ENCODE results near the gene AGBL4. TPM values are rescaled to one million over a fixed set of nuclear protein-coding genes. Genes with fewer than 3 reads are reported as not detected.

AGBL4 gene
- polyA plus RNA-seq, 3 donors, result 0.05 TPM; not detected in 2

DNA sequence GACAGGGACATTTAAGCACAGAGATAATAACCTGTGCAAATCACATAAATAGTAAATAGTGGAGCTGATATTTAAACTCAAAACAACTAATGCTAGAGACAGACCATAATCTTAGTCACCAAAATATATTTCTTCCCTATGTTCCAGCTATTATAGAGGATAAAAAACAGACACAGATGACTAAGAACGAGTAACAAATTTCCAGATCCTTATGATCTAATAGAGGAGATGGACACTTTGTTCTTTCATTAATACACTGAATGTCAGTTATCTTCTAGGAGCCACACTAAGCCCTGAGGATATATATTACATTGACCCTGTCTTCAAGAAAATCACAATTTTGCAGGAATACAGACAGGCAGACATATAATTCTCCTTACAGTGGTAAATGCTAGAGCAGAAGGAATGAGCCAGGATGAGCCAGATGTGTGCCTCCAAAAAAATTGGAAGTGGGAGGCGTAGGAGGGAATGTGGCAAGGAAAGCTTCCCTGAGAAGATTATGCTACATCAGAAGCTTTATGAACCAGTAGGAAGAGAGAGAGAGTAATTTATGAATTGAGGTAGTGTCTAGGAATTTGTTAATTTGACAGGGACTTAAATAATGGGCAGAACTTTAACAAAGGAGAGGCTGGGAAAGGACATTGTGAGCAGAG lies 851.7 kb downstream of the AGBL4 start:
- Histone ChIP-seq H3K9ac (ENCODE audit: insufficient read depth, low read length, poor library complexity, severe bottlenecking) (no peak overlapping the region), H4K20me1 (ENCODE audit: insufficient read depth, low read length) (no peaks in the 10 kb centered on the region), H3K79me2 (ENCODE audit: insufficient read depth, low read length) (no peaks in the 10 kb centered on the region), H3K27me3 (ENCODE audit: control insufficient read depth in 2 of 2, insufficient read depth in 2 of 2, low read length in 2 of 2) (no peaks in the 10 kb centered on the region), H3K4me1 (ENCODE audit: control insufficient read depth in 1 of 2, insufficient read depth in 2 of 2, low read length in 2 of 2) (no peaks in the 10 kb centered on the region), H3K4me2 (replicated peaks; ENCODE audit: extremely low read depth, low read length, poor library complexity, severe bottlenecking) (no peak overlapping the region), H3K27ac (ENCODE audit: low read depth in 1 of 2, low read length in 2 of 2) (no peak overlapping the region), H2AFZ (ENCODE audit: insufficient read depth, low read depth, low read length, poor library complexity, severe bottlenecking) (no peak overlapping the region), H3K36me3 (replicated peaks in 1 of 2; ENCODE audit: control insufficient read depth in 1 of 2, insufficient read depth in 2 of 2, low read length in 2 of 2) (no peaks in the 10 kb centered on the region), H3K9me3 (replicated peaks in 1 of 2; ENCODE audit: control insufficient read depth in 1 of 2, insufficient read depth in 1 of 2, low read length in 2 of 2) (no peaks in the 10 kb centered on the region), H3K4me3 (replicated peaks in 1 of 3; ENCODE audit: low read depth in 2 of 3, low read length in 3 of 3) (no peak overlapping the region)
- intact Hi-C loops (cut with micrococcal nuclease), result no loop called here
- no peak for DNase-seq
- WGBS (ENCODE audit: insufficient coverage), result 100% methylated on average over 1 of the region's 2 CpGs
- peaks cover 0 to 5% (median 2%) of the 10 kb centered on the region in 7 donors for H3K9me3 Mint-ChIP-seq
- TF ChIP-seq, protein P1, sequence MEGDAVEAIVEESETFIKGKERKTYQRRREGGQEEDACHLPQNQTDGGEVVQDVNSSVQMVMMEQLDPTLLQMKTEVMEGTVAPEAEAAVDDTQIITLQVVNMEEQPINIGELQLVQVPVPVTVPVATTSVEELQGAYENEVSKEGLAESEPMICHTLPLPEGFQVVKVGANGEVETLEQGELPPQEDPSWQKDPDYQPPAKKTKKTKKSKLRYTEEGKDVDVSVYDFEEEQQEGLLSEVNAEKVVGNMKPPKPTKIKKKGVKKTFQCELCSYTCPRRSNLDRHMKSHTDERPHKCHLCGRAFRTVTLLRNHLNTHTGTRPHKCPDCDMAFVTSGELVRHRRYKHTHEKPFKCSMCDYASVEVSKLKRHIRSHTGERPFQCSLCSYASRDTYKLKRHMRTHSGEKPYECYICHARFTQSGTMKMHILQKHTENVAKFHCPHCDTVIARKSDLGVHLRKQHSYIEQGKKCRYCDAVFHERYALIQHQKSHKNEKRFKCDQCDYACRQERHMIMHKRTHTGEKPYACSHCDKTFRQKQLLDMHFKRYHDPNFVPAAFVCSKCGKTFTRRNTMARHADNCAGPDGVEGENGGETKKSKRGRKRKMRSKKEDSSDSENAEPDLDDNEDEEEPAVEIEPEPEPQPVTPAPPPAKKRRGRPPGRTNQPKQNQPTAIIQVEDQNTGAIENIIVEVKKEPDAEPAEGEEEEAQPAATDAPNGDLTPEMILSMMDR (IDR thresholded peaks at IDR 0.05), result no peak
- H3K27me3 Mint-ChIP-seq (ENCODE audit: low read depth in 3 of 3), result peaks cover 0 to 2% (median 0%) of the 10 kb centered on the region in 3 donors
- H3K4me1 Mint-ChIP-seq, result no peaks in the 10 kb centered on the region
- no peak overlapping the region for H3K27ac Mint-ChIP-seq
- H3K4me3 Mint-ChIP-seq, result no peak overlapping the region
- no peaks in the 10 kb centered on the region for H3K36me3 Mint-ChIP-seq

DNA sequence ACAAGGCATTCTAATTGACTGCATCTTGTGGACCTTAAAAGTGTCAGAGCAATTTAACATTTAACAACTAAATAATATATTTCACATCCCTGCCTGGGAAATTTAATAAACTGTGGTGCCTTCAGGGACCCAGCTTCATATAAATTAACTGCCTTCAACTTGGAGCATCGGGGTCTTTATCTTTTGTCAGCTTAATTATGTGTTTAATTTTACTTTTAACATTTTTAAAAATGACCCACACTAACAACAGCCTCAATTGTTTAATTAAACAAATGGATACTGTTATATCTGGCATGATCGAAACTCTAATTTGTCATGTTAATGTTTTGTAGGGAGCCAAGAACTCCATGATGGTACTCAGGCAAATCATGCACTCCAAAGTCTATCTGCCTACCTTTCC lies 857.7 kb downstream of the AGBL4 start:
- H3K27me3 Mint-ChIP-seq (ENCODE audit: low read depth in 3 of 3), result peaks cover 0 to 4% (median 2%) of the 10 kb centered on the region in 3 donors
- Histone ChIP-seq H3K4me1 (ENCODE audit: control insufficient read depth in 1 of 2, insufficient read depth in 2 of 2, low read length in 2 of 2) (no peaks in the 10 kb centered on the region), H3K79me2 (ENCODE audit: insufficient read depth, low read length) (no peaks in the 10 kb centered on the region), H3K27ac (ENCODE audit: low read depth in 1 of 2, low read length in 2 of 2) (no peak overlapping the region), H3K9ac (ENCODE audit: insufficient read depth, low read length, poor library complexity, severe bottlenecking) (no peak overlapping the region), H2AFZ (ENCODE audit: insufficient read depth, low read depth, low read length, poor library complexity, severe bottlenecking) (no peak overlapping the region), H3K27me3 (ENCODE audit: control insufficient read depth in 2 of 2, insufficient read depth in 2 of 2, low read length in 2 of 2) (no peaks in the 10 kb centered on the region), H4K20me1 (ENCODE audit: insufficient read depth, low read length) (no peaks in the 10 kb centered on the region), H3K4me3 (replicated peaks in 1 of 3; ENCODE audit: low read depth in 2 of 3, low read length in 3 of 3) (no peak overlapping the region), H3K36me3 (replicated peaks in 1 of 2; ENCODE audit: control insufficient read depth in 1 of 2, insufficient read depth in 2 of 2, low read length in 2 of 2) (no peaks in the 10 kb centered on the region), H3K9me3 (replicated peaks in 1 of 2; ENCODE audit: control insufficient read depth in 1 of 2, insufficient read depth in 1 of 2, low read length in 2 of 2) (peaks cover 3% of the 10 kb centered on the region in 2 donors), H3K4me2 (replicated peaks; ENCODE audit: extremely low read depth, low read length, poor library complexity, severe bottlenecking) (no peak overlapping the region)
- no peaks in the 10 kb centered on the region for H3K4me1 Mint-ChIP-seq
- TF ChIP-seq, protein P1 (IDR thresholded peaks at IDR 0.05), result no peak
- no peak for DNase-seq
- WGBS (ENCODE audit: insufficient coverage), result no CpG with 5 or more reads among the region's 2 CpGs
- no peak overlapping the region for H3K27ac Mint-ChIP-seq
- H3K9me3 Mint-ChIP-seq, result peaks cover 0 to 7% (median 1%) of the 10 kb centered on the region in 7 donors
- H3K36me3 Mint-ChIP-seq, result no peaks in the 10 kb centered on the region
- intact Hi-C loops (cut with micrococcal nuclease), result no loop called here
- no peak overlapping the region for H3K4me3 Mint-ChIP-seq
